Measurements from ENCODE around the gene DNAH9. TPM values are rescaled to one million over a fixed set of nuclear protein-coding genes. Genes with fewer than 3 reads are reported as not detected.

Gene DNAH9
- total RNA-seq, 1 donor: not detected

GRCh38 chr17:11917415-11917814 is 319.1 kb downstream of the DNAH9 start:
- H3K4me3 ChIP-seq (ENCODE audit: low read depth, low read length): no peak overlapping the region
- no peak for TF ChIP-seq CTCF (IDR thresholded peaks at IDR 0.05; ENCODE audit: insufficient read depth, low read depth, low read length)
- DNase-seq (ENCODE audit: low read depth): no peak

GRCh38 chr17:11921296-11921695 is 323.0 kb downstream of the DNAH9 start:
- DNase-seq (ENCODE audit: low read depth): no peak
- TF ChIP-seq CTCF (IDR thresholded peaks at IDR 0.05; ENCODE audit: insufficient read depth, low read depth, low read length): no peak
- H3K4me3 ChIP-seq (ENCODE audit: low read depth, low read length): no peak overlapping the region

- DNase-seq (ENCODE audit: low read depth): no peak
- H3K4me3 ChIP-seq (ENCODE audit: low read depth, low read length): no peak overlapping the region
- no peak for TF ChIP-seq CTCF (IDR thresholded peaks at IDR 0.05; ENCODE audit: insufficient read depth, low read depth, low read length)
Measured at GRCh38 chr17:11922638-11923037, 324.4 kb downstream of the DNAH9 start.

GRCh38 chr17:11924076-11924475 is 325.8 kb downstream of the DNAH9 start:
- no peak for TF ChIP-seq CTCF (IDR thresholded peaks at IDR 0.05; ENCODE audit: insufficient read depth, low read depth, low read length)
- H3K4me3 ChIP-seq (ENCODE audit: low read depth, low read length): no peak overlapping the region
- no peak for DNase-seq (ENCODE audit: low read depth)

GRCh38 chr17:11925262-11926021 is 327.2 kb downstream of the DNAH9 start:
- no peak for TF ChIP-seq CTCF (IDR thresholded peaks at IDR 0.05; ENCODE audit: insufficient read depth, low read depth, low read length)
- no peak overlapping the region for H3K4me3 ChIP-seq (ENCODE audit: low read depth, low read length)
- no peak for DNase-seq (ENCODE audit: low read depth)

- no peak for TF ChIP-seq CTCF (IDR thresholded peaks at IDR 0.05; ENCODE audit: insufficient read depth, low read depth, low read length)
- no peak for DNase-seq (ENCODE audit: low read depth)
- H3K4me3 ChIP-seq (ENCODE audit: low read depth, low read length): no peak overlapping the region
Measured at GRCh38 chr17:11928436-11928835, 330.2 kb downstream of the DNAH9 start.

Measured in fibroblast of villous mesenchyme (primary cell).